K562 (cell line): Measurements from ENCODE around the gene TRMT1. TPM values are rescaled to one million over a fixed set of nuclear protein-coding genes. Genes with fewer than 3 reads are reported as not detected.
A peak's percentile ranks its signal among the peaks of the same experiment; 100 is the strongest.

Experiments
- ATAC-seq: fragments of 200-7000 bp; cut with Tn5 transposase; 3 replicates; pipeline ENCODE4 v1.9.1; 2020; ENCODE audit warnings: moderate library complexity
- BruUV-seq: library from RNA; stranded (reverse); fragments of 400-500 nt; replicated peaks from 2 replicates; lab custom pipeline; 2021; lab: Mats Ljungman, UMichigan
- CTCF ChIA-PET: fragments of 300-600 bp; formaldehyde crosslinking; extraction: SDS; loops from one replicate; lab custom pipeline; 2021; ENCODE audit warnings: low intra/inter-chr PET ratio; lab: Yijun Ruan, JAX
- POLR2A ChIA-PET: fragments of 300-600, 350-650 bp; sonication (Branson Sonifier 250); formaldehyde crosslinking; extraction: SDS; loops from one replicate; lab custom pipeline; 2021; ENCODE audit warnings: antibody characterized with exemption, inconsistent platforms; lab: Yijun Ruan, JAX
- DNase-seq, 4 experiments: peaks; one replicate each; pipeline versions ENCODE4 v3.0.0 to v3.0.0-alpha.2; 2011 to 2018; ENCODE audit warnings: low spot score in 3 of 4, mixed read lengths in 3 of 4; ENCODE audit errors: extremely low read depth in 1 of 4
- FAIRE-seq: peaks from 2 replicates; lab custom pipeline; 2011; peaks lifted over from hg19 to GRCh38; lab: Jason Lieb, UNC
- H2AFZ ChIP-seq: 2 replicates; pipeline ENCODE4 v1.6.0; 2011; ENCODE audit warnings: low read depth, low read length, control low read depth, inconsistent platforms
- H3K27ac ChIP-seq: fragments of 200-600 bp; 3 replicates; pipeline ENCODE4 v1.8.0; 2011; ENCODE audit warnings: low read depth, mild to moderate bottlenecking, control low read depth, inconsistent platforms, low read length, moderate library complexity, mixed read lengths; ENCODE audit errors: extremely low read depth
- H3K27me3 ChIP-seq, 2 experiments: fragments of 300-600 bp in 1 of 2; 2 replicates in 1 of 2; 3 replicates in 1 of 2; pipeline versions ENCODE4 v1.6.0 to v1.8.0; 2011; ENCODE audit warnings: inconsistent platforms in 2 of 2, low read length in 2 of 2, mild to moderate bottlenecking in 1 of 2, mixed read lengths in 1 of 2, moderate library complexity in 1 of 2; ENCODE audit not compliant: control insufficient read depth in 2 of 2, insufficient read depth in 2 of 2
- H3K36me3 ChIP-seq: fragments of 300-600 bp; 3 replicates; pipeline ENCODE4 v1.8.0; 2011; ENCODE audit warnings: mild to moderate bottlenecking, low read length, inconsistent platforms; ENCODE audit not compliant: control insufficient read depth, insufficient read depth
- H3K4me1 ChIP-seq, 2 experiments: fragments of 200-600 bp in 1 of 2; replicated peaks in 1 of 2; 2 replicates in 1 of 2; 3 replicates in 1 of 2; pipeline versions ENCODE4 v1.5.1 to v1.8.0; 2011; ENCODE audit warnings: inconsistent platforms in 2 of 2, low read length in 2 of 2, mild to moderate bottlenecking in 1 of 2, mixed read lengths in 1 of 2, moderate library complexity in 1 of 2; ENCODE audit not compliant: control insufficient read depth in 2 of 2, insufficient read depth in 2 of 2
- H3K4me2 ChIP-seq: 2 replicates; pipeline ENCODE4 v1.6.1; 2011; ENCODE audit warnings: low read length, control low read depth, inconsistent platforms, mixed read lengths; ENCODE audit not compliant: insufficient read depth
- H3K4me3 ChIP-seq: fragments of 200-600 bp; sonication (generic), shearing (Covaris generic); 2 replicates; pipeline ENCODE4 v1.5.1; 2016; ENCODE audit warnings: control low read depth, inconsistent platforms
- H3K79me2 ChIP-seq: fragments of 200-600 bp; 3 replicates; pipeline ENCODE4 v1.8.0; 2011; ENCODE audit warnings: low read length, inconsistent platforms; ENCODE audit not compliant: control insufficient read depth, insufficient read depth
- H3K9ac ChIP-seq, 2 experiments: 2 replicates each; pipeline versions ENCODE4 v1.6.0 to v1.6.1; 2011; ENCODE audit warnings: low read depth in 2 of 2, low read length in 2 of 2, control low read depth in 1 of 2, inconsistent platforms in 1 of 2, mild to moderate bottlenecking in 1 of 2, mixed read lengths in 1 of 2; ENCODE audit not compliant: insufficient read depth in 1 of 2
- H3K9me1 ChIP-seq: one replicate; pipeline ENCODE4 v1.6.0; 2011; ENCODE audit warnings: inconsistent platforms, mild to moderate bottlenecking, low read length, moderate library complexity; ENCODE audit not compliant: control insufficient read depth, insufficient read depth
- H3K9me3 ChIP-seq: replicated peaks from 2 replicates; pipeline ENCODE4 v1.5.1; 2011; ENCODE audit warnings: low read depth, low read length, inconsistent platforms; ENCODE audit not compliant: control insufficient read depth, insufficient read depth
- H4K20me1 ChIP-seq: replicated peaks from 2 replicates; pipeline ENCODE4 v1.6.1; 2011; ENCODE audit warnings: low read length, inconsistent platforms, mixed read lengths; ENCODE audit not compliant: control insufficient read depth, insufficient read depth
- DIDO1 ChIP-seq: fragments of 450-650 bp; IDR thresholded peaks from 2 replicates; pipeline ENCODE4 v1.6.1; 2016; ENCODE audit warnings: low read depth, missing biosample characterization, missing genetic modification characterization
- EGR1 ChIP-seq: fragments of 450-650 bp; conservative IDR thresholded peaks from 2 replicates; pipeline ENCODE4 v1.6.1; 2017; ENCODE audit warnings: mild to moderate bottlenecking
- EP300 ChIP-seq: IDR thresholded peaks from 2 replicates; pipeline ENCODE4 v1.6.1; 2012; ENCODE audit warnings: low read length, improper control_type of control experiment
- GABPA ChIP-seq: fragments of 200-800 bp; sonication (Bioruptor generic); conservative IDR thresholded peaks from 2 replicates; pipeline ENCODE4 v1.6.1; 2016; ENCODE audit warnings: low read depth, missing genetic modification characterization, missing compliant biosample characterization
- HCFC1 ChIP-seq: IDR thresholded peaks from 2 replicates; pipeline ENCODE4 v1.6.1; 2012; ENCODE audit warnings: low read depth, low read length, improper control_type of control experiment
- HDAC3 ChIP-seq: fragments of 450-650 bp; IDR thresholded peaks from 2 replicates; pipeline ENCODE4 v1.6.1; 2018; ENCODE audit warnings: borderline replicate concordance, mild to moderate bottlenecking, moderate library complexity; ENCODE audit not compliant: partially characterized antibody
- MEF2A ChIP-seq: IDR thresholded peaks from 2 replicates; pipeline ENCODE4 v1.6.1; 2011; ENCODE audit warnings: low read depth, mild to moderate bottlenecking, low read length, moderate library complexity; ENCODE audit not compliant: control insufficient read depth
- MTA3 ChIP-seq: fragments of 450-650 bp; formaldehyde crosslinking; IDR thresholded peaks from 2 replicates; pipeline ENCODE4 v1.6.1; 2017; ENCODE audit warnings: mild to moderate bottlenecking, borderline replicate concordance
- POLR2A ChIP-seq: fragments of 450-650 bp; conservative IDR thresholded peaks from 2 replicates; pipeline ENCODE4 v1.6.1; 2016
- POLR3A ChIP-seq: IDR thresholded peaks from 2 replicates; pipeline ENCODE4 v1.6.1; 2011; ENCODE audit warnings: borderline replicate concordance, mild to moderate bottlenecking, moderate library complexity; ENCODE audit not compliant: insufficient read length, insufficient read depth; ENCODE audit errors: extremely low read depth
- RAD21 ChIP-seq, 2 experiments: fragments of 250-450 bp in 1 of 2; fragments of 450-650 bp in 1 of 2; sonication (Bioruptor Pico) in 1 of 2; formaldehyde crosslinking in 1 of 2; IDR thresholded peaks in 1 of 2; conservative IDR thresholded peaks in 1 of 2; 2 replicates each; pipeline versions ENCODE4 v1.4.0 to v1.8.0; 2020 to 2022; ENCODE audit warnings: mild to moderate bottlenecking in 2 of 2, moderate library complexity in 1 of 2
- SOX6 ChIP-seq: fragments of 450-650 bp; IDR thresholded peaks from 2 replicates; pipeline ENCODE4 v1.6.1; 2014; ENCODE audit warnings: mild to moderate bottlenecking
- TAF15 ChIP-seq: fragments of 200-400 bp; formaldehyde crosslinking; IDR thresholded peaks from 2 replicates; pipeline ENCODE4 v1.6.1; 2017; ENCODE audit warnings: mild to moderate bottlenecking, low read depth, low read length, moderate library complexity
- ZKSCAN3 ChIP-seq: fragments of 250-450 bp; sonication (Bioruptor Pico); IDR thresholded peaks from 2 replicates; pipeline ENCODE4 v1.4.0; 2020
- ZNF584 ChIP-seq: fragments of 200-800 bp; sonication (Bioruptor generic); IDR thresholded peaks from 2 replicates; pipeline ENCODE4 v1.6.1; 2016; ENCODE audit warnings: low read depth, mild to moderate bottlenecking, missing genetic modification characterization, missing compliant biosample characterization
- WGBS: fragments of 100-300 bp; shearing (Covaris generic); methylation state at CpG from one replicate; pipeline ENCODE4 v1.1.6; 2016; ENCODE audit warnings: low coverage, mixed read lengths; ENCODE audit not compliant: insufficient coverage; ENCODE audit errors: missing lambda C conversion rate; 5-methylcytosine and 5-hydroxymethylcytosine counted together
- in situ Hi-C: fragments of 300-500 bp; cut with MboI; formaldehyde crosslinking; loops from 4 replicates; pipeline ENCODE4 v1.15.0; 2018; ENCODE audit warnings: inconsistent platforms, mixed read lengths
- intact Hi-C: fragments of 100-400 bp; cut with micrococcal nuclease; formaldehyde crosslinking; loops from 2 replicates; pipeline ENCODE4 v1.14.2; 2022
- polyA plus RNA-seq, 8 experiments: library from polyadenylated mRNA; depleted of rRNA in 4 of 8; stranded (reverse) in 5 of 8; unstranded in 3 of 8; fragments of >200 nt; fragmentation: Nextera tagmentation in 2 of 8; fragmentation: Illumina TruSeq in 1 of 8; extraction: Ambion mirVana in 2 of 8; extraction: Trizol in 1 of 8; gene quantifications; 2 replicates each; pipeline versions ENCODE4 v1.2.1 to v1.2.3, GENCODE V29; 2011 to 2014; ENCODE audit warnings: inconsistent platforms in 1 of 8, missing spikeins in 1 of 8
- total RNA-seq, 7 experiments: library from RNA; depleted of rRNA in 6 of 7; stranded (reverse); fragments of >200 nt in 6 of 7; fragmentation: Illumina TruSeq in 2 of 7; extraction: Trizol in 2 of 7; gene quantifications; 2 replicates each; pipeline versions ENCODE4 v1.2.1 to v1.2.3, GENCODE V29; 2011 to 2021; ENCODE audit warnings: low replicate concordance in 1 of 7
- TF ChIP-seq, protein P1 (sequence below): fragments of 250-450 bp; sonication (Bioruptor Pico); IDR thresholded peaks from 2 replicates; pipeline ENCODE4 v1.8.0; 2022; ENCODE audit warnings: inconsistent platforms, mild to moderate bottlenecking, moderate library complexity, borderline replicate concordance
- TF ChIP-seq, protein P2 (sequence below), 2 experiments: fragments of 450-650 bp; IDR thresholded peaks; 2 replicates each; pipeline ENCODE4 v1.6.1; 2018; ENCODE audit warnings: mild to moderate bottlenecking in 2 of 2, low read depth in 1 of 2; ENCODE audit not compliant: partially characterized antibody in 2 of 2

TRMT1 gene
- total and polyA plus RNA-seq, 9 of the 15 experiments (the other 6 are each of a cell fraction or from before 2014, with no cell fraction given), result 5.8 to 158 (median 54.3) TPM

DNA sequence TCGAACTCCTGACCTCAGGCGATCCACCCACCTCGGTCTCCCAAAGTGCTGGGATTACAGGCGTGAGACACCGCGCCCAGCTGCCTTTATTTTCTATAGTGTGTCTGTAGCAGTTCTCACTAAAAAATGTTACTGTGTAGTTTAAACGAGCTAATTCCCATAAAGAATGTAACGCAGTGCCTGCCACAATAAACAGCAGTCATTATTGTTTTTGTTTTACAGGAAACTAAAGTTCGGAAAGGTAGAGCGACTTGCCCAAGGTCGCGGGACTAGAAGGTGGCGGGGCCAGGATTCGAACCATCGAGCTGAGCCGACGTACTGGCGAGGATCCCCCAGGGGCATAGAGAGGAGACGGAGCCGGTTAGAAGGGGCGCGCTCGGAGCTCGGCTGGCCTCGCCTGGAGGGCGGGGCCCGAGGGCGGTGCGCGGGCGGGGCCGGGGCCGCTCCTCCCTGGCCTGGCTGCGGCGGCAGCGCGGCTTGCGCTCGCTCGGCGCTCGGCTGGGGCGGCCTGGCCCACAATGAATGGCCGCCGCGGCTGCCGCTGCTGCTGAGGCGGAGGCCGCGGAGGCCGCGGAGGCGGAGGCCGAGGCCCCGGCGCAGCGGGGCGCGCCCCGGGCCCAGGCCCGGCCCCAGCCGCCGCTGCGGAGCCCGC, 1.4 kb upstream of the TRMT1 start, which contains the start of gene NACC1:
Gene NACC1, plus strand, starts transcription at position 493 of the 652 bp plus-strand sequence. CDS start 16,944 bp downstream, outside the sequence.
- peaks cover 38% of the 10 kb centered on the region for H4K20me1 ChIP-seq
- peaks cover 64% of the 10 kb centered on the region for H3K36me3 ChIP-seq
- BruUV-seq, result no TSS peak
- ATAC-seq (peak; percentile 92), DNase-seq (peak; percentile 87 to 97 (median 92)), FAIRE-seq (peak; percentile 84)
- ChIA-PET POLR2A (interaction anchor here (0.5 to 4.9 kb wide), 13 partner anchors 9 to 785 kb away, joined by 3 to 31 read pairs (median 4); partner anchors contain the start of genes IER2, RNASEH2A and STX10), CTCF (no interaction called here)
- H3K27ac ChIP-seq, result peak within 1 kb of the TSS; percentile 95
- peaks cover 12% of the 10 kb centered on the region for H3K9me1 ChIP-seq
- intact Hi-C loops, result loop anchor here (2.0 kb wide), 2 partner anchors 15 to 33 kb away; partner anchors contain the start of genes IER2, LYL1 and STX10
- H2AFZ ChIP-seq, result peak within 1 kb of the TSS; percentile 69
- H3K9me3 ChIP-seq, result no peaks in the 10 kb centered on the region
- peak within 1 kb of the TSS; percentile 96 for H3K4me2 ChIP-seq
- peaks cover 81% of the 10 kb centered on the region for H3K79me2 ChIP-seq
- peak within 1 kb of the TSS; percentile 99 for H3K4me3 ChIP-seq
- WGBS, result under 1% methylated on average over 50 of the region's 65 CpGs
- peaks cover 21 to 50% of the 10 kb centered on the region in 2 experiments; a peak in 4 of 5 replicates for H3K4me1 ChIP-seq
- peak within 1 kb of the TSS; percentile 91 to 97 for H3K9ac ChIP-seq
- in situ Hi-C loops, result no loop called here
- no peaks in the 10 kb centered on the region for H3K27me3 ChIP-seq
- no peak for TF ChIP-seq TAF15
- TF ChIP-seq, protein P1, sequence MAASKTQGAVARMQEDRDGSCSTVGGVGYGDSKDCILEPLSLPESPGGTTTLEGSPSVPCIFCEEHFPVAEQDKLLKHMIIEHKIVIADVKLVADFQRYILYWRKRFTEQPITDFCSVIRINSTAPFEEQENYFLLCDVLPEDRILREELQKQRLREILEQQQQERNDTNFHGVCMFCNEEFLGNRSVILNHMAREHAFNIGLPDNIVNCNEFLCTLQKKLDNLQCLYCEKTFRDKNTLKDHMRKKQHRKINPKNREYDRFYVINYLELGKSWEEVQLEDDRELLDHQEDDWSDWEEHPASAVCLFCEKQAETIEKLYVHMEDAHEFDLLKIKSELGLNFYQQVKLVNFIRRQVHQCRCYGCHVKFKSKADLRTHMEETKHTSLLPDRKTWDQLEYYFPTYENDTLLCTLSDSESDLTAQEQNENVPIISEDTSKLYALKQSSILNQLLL (CRISPR knock-in tag), result no peak
- TF ChIP-seq RAD21 (CRISPR knock-in tag; conservative IDR thresholded peaks at IDR 0.05 in 1 of 2, IDR thresholded peaks at IDR 0.05 in 1 of 2), result 0 out of 4 replicates have a peak, but pooled peaks of 1 of the 2 experiments have one; percentile 9
- peak; percentile 65 for TF ChIP-seq MTA3
- TF ChIP-seq ZNF584 (CRISPR knock-in tag), result no peak
- TF ChIP-seq EGR1, result peak; percentile 37; the same call in 1 of the 2 replicates
- TF ChIP-seq EP300, result peak; percentile 24; the same call in 1 of the 2 replicates
- no peak for TF ChIP-seq ZKSCAN3 (CRISPR knock-in tag)
- TF ChIP-seq GABPA (tag), result peak; percentile 56; the same call in 1 of the 2 replicates
- no peak; the same call in 1 of the 2 replicates for TF ChIP-seq POLR2A
- TF ChIP-seq DIDO1, result no peak
- peak; percentile 33 for TF ChIP-seq HDAC3
- peak; percentile 64 for TF ChIP-seq HCFC1
- TF ChIP-seq SOX6, result no peak
- TF ChIP-seq MEF2A, result no peak
- no peak for TF ChIP-seq POLR3A
- TF ChIP-seq, protein P2, sequence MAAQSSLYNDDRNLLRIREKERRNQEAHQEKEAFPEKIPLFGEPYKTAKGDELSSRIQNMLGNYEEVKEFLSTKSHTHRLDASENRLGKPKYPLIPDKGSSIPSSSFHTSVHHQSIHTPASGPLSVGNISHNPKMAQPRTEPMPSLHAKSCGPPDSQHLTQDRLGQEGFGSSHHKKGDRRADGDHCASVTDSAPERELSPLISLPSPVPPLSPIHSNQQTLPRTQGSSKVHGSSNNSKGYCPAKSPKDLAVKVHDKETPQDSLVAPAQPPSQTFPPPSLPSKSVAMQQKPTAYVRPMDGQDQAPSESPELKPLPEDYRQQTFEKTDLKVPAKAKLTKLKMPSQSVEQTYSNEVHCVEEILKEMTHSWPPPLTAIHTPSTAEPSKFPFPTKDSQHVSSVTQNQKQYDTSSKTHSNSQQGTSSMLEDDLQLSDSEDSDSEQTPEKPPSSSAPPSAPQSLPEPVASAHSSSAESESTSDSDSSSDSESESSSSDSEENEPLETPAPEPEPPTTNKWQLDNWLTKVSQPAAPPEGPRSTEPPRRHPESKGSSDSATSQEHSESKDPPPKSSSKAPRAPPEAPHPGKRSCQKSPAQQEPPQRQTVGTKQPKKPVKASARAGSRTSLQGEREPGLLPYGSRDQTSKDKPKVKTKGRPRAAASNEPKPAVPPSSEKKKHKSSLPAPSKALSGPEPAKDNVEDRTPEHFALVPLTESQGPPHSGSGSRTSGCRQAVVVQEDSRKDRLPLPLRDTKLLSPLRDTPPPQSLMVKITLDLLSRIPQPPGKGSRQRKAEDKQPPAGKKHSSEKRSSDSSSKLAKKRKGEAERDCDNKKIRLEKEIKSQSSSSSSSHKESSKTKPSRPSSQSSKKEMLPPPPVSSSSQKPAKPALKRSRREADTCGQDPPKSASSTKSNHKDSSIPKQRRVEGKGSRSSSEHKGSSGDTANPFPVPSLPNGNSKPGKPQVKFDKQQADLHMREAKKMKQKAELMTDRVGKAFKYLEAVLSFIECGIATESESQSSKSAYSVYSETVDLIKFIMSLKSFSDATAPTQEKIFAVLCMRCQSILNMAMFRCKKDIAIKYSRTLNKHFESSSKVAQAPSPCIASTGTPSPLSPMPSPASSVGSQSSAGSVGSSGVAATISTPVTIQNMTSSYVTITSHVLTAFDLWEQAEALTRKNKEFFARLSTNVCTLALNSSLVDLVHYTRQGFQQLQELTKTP (IDR thresholded peaks at IDR 0.05; ENCODE audit: low read depth in 1 of 2, partially characterized antibody in 2 of 2), result peak; percentile 49 to 56
